Activated naive CD8-positive, alpha-beta T cell treated with anti-CD3 and anti-CD28 coated beads for 36 hours (primary cell): ENCODE data around the gene SUGP1. TPM values are rescaled to one million over a fixed set of nuclear protein-coding genes. Genes with fewer than 3 reads are reported as not detected.
A peak's percentile ranks its signal among the peaks of the same experiment; 100 is the strongest.

Experiments used
- DNase-seq: peaks from one replicate; pipeline ENCODE4 v3.0.0; 2021
- H3K27ac Mint-ChIP-seq: one replicate; pipeline ENCODE4 v1.8.0; 2022; ENCODE audit warnings: mild to moderate bottlenecking, moderate library complexity, mixed read lengths
- H3K27me3 Mint-ChIP-seq: one replicate; pipeline ENCODE4 v1.8.0; 2022; ENCODE audit warnings: mild to moderate bottlenecking, mixed read lengths
- H3K36me3 Mint-ChIP-seq: one replicate; pipeline ENCODE4 v1.8.0; 2021; ENCODE audit warnings: mild to moderate bottlenecking, mixed read lengths
- H3K4me1 Mint-ChIP-seq: one replicate; pipeline ENCODE4 v1.8.0; 2021; ENCODE audit warnings: mixed read lengths
- H3K4me3 Mint-ChIP-seq: one replicate; pipeline ENCODE4 v1.8.0; 2022; ENCODE audit warnings: mild to moderate bottlenecking, moderate library complexity, mixed read lengths
- H3K9me3 Mint-ChIP-seq: one replicate; pipeline ENCODE4 v1.8.0; 2022; ENCODE audit warnings: mixed read lengths
- total RNA-seq, 2 experiments: library from RNA; stranded (reverse); gene quantifications; one replicate each; pipeline ENCODE4 v1.2.3, GENCODE V29; 2021

The SUGP1 gene
- total RNA-seq, 2 experiments from 2014 or later: 58.2 to 59.4 TPM

DNA sequence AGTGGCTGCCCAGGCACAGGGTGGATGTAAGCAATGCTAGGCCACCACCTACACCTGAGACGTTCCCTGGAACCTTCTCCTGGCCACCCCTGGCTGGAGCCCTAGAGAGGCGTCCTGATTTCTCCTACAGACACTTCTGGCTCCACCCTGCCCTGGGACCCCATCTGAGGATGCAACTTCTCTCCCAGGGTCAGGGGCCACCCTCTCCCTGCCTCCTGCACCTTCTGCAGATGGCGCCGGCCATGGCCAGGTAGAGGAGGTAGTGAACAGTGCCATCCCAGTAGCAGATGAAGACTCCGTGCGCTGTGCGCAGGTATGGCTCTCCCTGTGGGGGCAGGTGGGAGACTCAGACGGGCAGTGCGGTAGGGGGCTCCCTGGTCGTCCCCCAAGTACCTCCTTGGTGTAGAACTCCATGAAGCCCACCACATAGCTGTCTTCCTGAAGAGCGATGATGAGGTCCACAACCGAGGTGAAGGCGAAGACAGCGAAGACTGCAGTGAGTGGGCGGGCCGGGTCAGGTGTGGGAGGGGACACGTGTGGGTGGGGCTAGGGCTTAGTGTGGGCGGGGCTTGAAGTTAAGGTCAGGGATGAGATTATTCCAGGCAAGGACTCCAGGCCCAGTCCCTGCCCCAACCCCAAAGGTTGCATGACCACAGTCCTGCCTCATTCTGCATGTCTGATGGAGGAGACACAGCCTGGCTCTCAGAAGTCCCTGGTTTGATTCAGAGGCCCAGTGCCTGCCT is 50.2 kb downstream of the SUGP1 start:
- Mint-ChIP-seq H3K36me3 (no peaks in the 10 kb centered on the region), H3K4me3 (no peak overlapping the region), H3K27me3 (peaks cover 23% of the 10 kb centered on the region), H3K4me1 (peaks cover 4% of the 10 kb centered on the region), H3K27ac (no peak overlapping the region), H3K9me3 (no peaks in the 10 kb centered on the region)
- no peak for DNase-seq

DNA sequence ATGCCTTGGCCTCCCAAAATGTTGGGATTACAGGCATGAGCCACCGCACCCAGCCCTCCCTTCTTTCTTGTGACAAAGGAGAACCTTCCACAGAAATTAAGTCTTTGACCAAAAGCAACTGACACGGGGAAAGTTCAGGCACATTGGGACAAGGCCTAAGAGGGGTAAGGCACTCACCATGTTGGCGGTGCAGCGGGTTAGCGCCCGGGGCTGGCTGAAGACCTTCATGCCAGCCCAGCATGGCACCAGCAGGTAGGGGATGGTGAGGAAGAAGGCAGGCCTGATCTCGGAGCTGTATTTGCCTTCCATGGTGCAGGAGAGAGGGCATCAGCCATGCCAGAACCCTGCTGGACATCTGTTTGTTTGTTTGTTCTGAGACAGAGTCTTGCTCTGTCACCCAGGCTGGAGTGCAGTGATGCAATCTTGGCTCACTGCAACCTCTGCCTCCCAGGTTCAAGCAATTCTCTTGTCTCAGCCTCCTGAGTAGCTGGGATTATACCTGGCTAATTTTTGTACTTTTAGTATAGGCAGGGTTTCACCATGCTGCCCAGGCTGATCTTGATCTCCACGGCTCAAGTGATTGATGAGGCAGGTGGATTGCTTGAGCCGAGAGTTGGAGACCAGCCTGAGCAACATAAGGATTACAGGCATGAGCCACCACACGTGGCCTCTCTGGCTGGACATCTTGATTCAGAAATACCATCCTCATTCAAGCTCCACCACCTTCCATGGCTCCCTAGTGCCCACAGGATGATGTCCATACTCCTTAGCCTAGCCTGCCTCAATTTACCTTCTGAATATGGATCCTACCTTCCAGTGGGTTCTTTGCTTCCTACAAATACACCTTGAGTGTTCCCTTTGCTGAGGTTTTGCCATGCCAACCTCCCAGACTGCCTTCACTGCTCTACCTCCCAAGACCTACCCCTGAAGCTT is 51.6 kb downstream of the SUGP1 start:
- H3K27me3 Mint-ChIP-seq: peaks cover 15% of the 10 kb centered on the region
- no peak overlapping the region for H3K27ac Mint-ChIP-seq
- H3K36me3 Mint-ChIP-seq: no peaks in the 10 kb centered on the region
- no peaks in the 10 kb centered on the region for H3K9me3 Mint-ChIP-seq
- H3K4me1 Mint-ChIP-seq: peaks cover 4% of the 10 kb centered on the region
- no peak for DNase-seq
- no peak overlapping the region for H3K4me3 Mint-ChIP-seq

GRCh38 chr19:19267305-19267704 is 53.0 kb downstream of the SUGP1 start:
- H3K4me3 Mint-ChIP-seq: no peak overlapping the region
- H3K27ac Mint-ChIP-seq: no peak overlapping the region
- H3K9me3 Mint-ChIP-seq: no peaks in the 10 kb centered on the region
- DNase-seq: no peak
- H3K4me1 Mint-ChIP-seq: no peaks in the 10 kb centered on the region
- peaks cover 17% of the 10 kb centered on the region for H3K27me3 Mint-ChIP-seq
- no peaks in the 10 kb centered on the region for H3K36me3 Mint-ChIP-seq

DNA sequence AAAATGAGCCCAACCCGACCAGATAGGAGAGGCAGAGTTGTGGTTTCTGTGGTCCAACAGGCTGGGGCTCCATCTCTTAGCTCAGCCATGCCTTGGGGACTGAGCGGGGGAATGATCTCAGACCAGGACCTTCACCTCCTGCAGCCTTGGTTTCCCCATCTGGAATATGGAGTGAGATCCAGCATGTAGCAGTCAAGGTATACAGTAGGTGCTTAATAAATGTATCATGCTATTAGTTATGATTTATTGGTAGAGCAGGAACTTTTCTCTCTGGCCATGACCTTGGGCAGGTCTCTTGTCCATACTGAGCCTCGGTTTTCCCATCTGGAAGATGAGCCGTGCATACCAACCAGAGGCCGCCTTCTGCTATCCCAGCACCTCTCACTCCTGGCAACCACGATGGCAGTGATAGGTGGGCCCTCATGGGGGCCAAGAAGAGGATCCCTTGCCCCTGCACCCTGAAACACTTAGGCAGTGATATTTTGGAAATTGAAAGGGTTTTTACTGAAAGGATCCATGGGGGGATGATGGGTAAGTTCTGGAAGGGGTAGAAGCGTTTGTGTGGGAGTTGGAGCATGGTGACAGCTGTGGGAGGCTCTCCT is 56.3 kb downstream of the SUGP1 start:
- Mint-ChIP-seq H3K4me3 (no peak overlapping the region), H3K9me3 (no peaks in the 10 kb centered on the region), H3K4me1 (peaks cover 3% of the 10 kb centered on the region), H3K27ac (no peak overlapping the region), H3K27me3 (peaks cover 42% of the 10 kb centered on the region), H3K36me3 (no peaks in the 10 kb centered on the region)
- no peak for DNase-seq

GRCh38 chr19:19262190-19263057 is 57.9 kb downstream of the SUGP1 start:
- DNase-seq: no peak
- peaks cover 3% of the 10 kb centered on the region for H3K4me1 Mint-ChIP-seq

DNA sequence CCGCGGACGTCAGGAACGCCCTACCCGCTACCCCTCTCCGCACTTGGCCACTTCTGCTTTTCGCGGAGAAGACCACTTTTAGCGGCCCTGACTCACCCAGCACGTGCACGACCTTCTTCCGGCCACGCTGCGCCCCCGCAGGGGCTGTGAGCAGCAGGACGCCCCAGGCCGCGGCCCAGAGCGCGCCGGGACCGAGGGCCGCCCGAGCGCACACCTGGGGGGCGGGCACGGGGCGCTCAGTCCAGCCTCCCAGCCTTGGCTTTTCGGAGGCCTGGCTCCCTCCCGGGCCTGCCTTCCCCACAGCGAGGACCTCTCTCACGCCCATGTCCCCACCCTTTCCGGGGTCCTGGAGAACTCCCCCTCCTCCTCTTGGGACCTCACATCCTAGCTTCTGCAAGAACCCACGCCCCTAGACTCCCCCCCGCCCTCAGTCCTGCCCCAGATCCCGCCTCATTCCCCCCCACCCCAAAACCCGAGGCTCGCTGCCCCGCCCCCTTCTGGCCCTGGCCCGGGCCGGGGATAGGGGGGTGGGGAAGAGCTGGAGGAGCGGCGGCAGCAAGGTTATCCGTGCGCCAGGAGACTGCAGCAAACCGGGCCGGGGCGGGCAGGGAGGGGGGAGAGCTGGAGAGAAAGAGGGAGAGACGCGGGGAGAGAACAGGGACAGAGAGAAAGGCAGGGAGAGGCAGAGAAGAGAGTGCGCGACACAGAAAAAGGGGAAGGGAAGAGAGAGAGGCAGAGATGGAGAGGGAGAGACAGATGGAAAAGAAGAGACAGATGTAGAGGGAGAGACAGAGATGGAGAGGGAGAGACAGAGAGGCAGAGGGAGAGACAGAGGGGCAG is 58.7 kb downstream of the SUGP1 start:
- Mint-ChIP-seq H3K27ac (no peak overlapping the region), H3K4me3 (peak overlapping the region; percentile 4), H3K4me1 (peaks cover 3% of the 10 kb centered on the region), H3K36me3 (no peaks in the 10 kb centered on the region), H3K9me3 (no peaks in the 10 kb centered on the region), H3K27me3 (peaks cover 54% of the 10 kb centered on the region)
- peak; percentile 26 for DNase-seq

More at GRCh38 chr19:19262190-19263057, 57.9 kb downstream of the SUGP1 start:
- Mint-ChIP-seq H3K9me3 (no peaks in the 10 kb centered on the region), H3K36me3 (no peaks in the 10 kb centered on the region), H3K27me3 (peaks cover 46% of the 10 kb centered on the region), H3K4me3 (no peak overlapping the region), H3K27ac (no peak overlapping the region)

DNA sequence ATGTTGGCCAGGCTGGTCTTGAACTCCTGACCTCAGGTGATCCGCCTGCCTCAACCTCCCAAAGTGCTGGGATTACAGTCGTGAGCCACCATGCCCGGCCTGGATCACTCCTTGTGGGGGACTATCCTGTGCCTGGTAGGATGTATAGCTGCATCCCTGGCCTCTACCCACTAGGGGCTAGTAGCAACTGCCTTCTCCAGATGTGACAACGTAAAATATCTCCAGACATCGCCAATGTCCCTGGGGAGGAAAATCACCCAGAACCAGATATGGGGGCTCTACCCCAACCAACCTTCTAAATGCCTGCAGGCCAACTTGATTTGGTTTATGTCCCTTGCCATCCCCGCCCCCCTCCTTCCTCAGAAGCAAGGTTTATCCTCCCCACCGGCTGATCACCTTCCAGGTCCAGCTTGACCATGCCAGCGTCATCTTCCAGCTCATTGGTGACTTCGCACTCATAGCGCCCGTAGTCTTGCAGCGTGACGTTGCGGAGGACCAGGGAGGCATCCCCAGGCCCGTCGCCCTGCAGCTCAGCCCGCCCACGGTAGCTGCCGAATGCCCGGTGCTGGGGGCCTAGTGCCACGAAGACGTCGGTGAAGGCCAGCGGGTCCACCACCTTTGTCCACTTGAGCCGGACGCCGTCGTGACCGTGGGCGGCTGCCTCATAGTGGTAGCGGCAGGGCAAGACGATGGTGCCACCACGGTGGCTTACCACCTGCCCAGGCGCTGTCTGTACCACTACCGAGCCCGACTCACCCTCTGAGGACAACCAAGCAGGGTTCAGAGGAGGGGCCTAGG is 59.7 kb downstream of the SUGP1 start:
- Mint-ChIP-seq H3K4me3 (peak overlapping the region; percentile 4), H3K27ac (no peak overlapping the region), H3K27me3 (peaks cover 61% of the 10 kb centered on the region), H3K4me1 (peaks cover 3% of the 10 kb centered on the region), H3K9me3 (no peaks in the 10 kb centered on the region), H3K36me3 (no peaks in the 10 kb centered on the region)
- DNase-seq: no peak

DNA sequence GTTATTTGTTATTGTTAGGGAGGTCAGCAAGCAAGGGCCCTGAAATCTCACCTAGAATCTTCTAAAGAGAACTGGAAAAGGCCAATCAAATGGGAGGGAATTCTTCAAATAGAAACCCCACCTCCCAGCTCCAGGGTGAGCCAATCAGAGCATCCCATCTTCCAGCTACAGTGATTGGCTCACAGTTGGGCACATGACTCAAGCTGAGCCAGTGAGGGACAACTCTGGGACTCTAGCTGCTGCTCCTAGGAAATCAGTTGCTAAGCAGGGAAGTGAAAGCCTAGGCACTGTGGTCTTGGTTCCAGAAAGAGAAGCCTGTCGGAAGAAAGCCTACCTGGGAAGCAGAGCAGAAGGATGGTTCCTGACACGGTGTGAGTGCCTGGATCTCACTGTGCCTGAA is 60.6 kb downstream of the SUGP1 start:
- peaks cover 70% of the 10 kb centered on the region for H3K27me3 Mint-ChIP-seq
- no peak for DNase-seq
- H3K4me1 Mint-ChIP-seq: peaks cover 3% of the 10 kb centered on the region
- no peak overlapping the region for H3K27ac Mint-ChIP-seq
- no peak overlapping the region for H3K4me3 Mint-ChIP-seq
- no peaks in the 10 kb centered on the region for H3K9me3 Mint-ChIP-seq
- no peaks in the 10 kb centered on the region for H3K36me3 Mint-ChIP-seq

DNA sequence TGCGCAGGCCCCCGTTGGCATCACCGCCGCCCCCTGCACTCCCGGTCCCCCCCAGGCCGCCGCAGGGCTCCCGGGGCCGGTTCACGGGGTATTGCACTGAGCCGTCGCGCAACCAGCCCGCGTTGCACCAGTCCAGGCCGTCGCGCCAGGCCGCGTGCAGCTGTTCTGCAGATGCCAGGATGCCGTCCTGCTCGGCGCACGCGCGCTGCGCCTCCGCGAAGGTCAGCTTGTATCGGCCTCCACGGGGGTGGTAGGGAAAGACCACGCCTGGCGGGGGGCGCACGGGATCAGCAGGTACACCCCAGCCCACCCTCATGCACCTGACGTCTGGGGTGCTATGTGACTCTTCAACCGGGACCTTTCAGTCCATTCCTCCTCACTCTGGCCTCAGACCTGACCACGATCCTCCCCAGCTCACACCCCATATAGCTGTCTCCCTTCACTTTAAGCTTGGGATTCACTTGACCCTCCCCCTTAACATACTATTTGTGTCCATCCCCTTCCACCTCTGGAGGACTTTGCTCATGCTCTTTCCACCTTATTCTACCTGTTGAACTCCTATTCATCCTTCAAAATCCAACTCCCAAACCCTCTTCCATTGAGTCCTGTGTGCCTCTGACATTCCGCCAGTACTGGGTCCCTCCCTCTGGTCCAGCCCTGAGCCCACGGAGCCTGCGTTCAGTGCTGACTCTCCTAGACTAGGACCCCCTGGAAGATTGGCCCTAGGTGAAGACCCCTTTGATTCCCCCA is 61.5 kb downstream of the SUGP1 start:
- no peaks in the 10 kb centered on the region for H3K9me3 Mint-ChIP-seq
- peaks cover 3% of the 10 kb centered on the region for H3K4me1 Mint-ChIP-seq
- no peak overlapping the region for H3K27ac Mint-ChIP-seq
- no peaks in the 10 kb centered on the region for H3K36me3 Mint-ChIP-seq
- DNase-seq: no peak
- no peak overlapping the region for H3K4me3 Mint-ChIP-seq
- H3K27me3 Mint-ChIP-seq: peaks cover 75% of the 10 kb centered on the region

GRCh38 chr19:19257836-19258588 is 62.3 kb downstream of the SUGP1 start:
- H3K9me3 Mint-ChIP-seq: no peaks in the 10 kb centered on the region
- peaks cover 74% of the 10 kb centered on the region for H3K27me3 Mint-ChIP-seq
- no peak for DNase-seq
- no peak overlapping the region for H3K27ac Mint-ChIP-seq
- no peak overlapping the region for H3K4me3 Mint-ChIP-seq
- no peaks in the 10 kb centered on the region for H3K36me3 Mint-ChIP-seq
- peaks cover 3% of the 10 kb centered on the region for H3K4me1 Mint-ChIP-seq

GRCh38 chr19:19257137-19257536 is 63.2 kb downstream of the SUGP1 start:
- no peak for DNase-seq
- H3K36me3 Mint-ChIP-seq: no peaks in the 10 kb centered on the region

More at GRCh38 chr19:19257137-19257536, 63.2 kb downstream of the SUGP1 start:
- Mint-ChIP-seq H3K27me3 (peaks cover 75% of the 10 kb centered on the region), H3K27ac (no peak overlapping the region), H3K9me3 (no peaks in the 10 kb centered on the region), H3K4me1 (peaks cover 3% of the 10 kb centered on the region), H3K4me3 (no peak overlapping the region)
